Neural progenitor cell (in vitro differentiated cells): ENCODE data around the gene USE1. TPM values are rescaled to one million over a fixed set of nuclear protein-coding genes. Genes with fewer than 3 reads are reported as not detected.
A peak's percentile ranks its signal among the peaks of the same experiment; 100 is the strongest.

Experiments
- DNase-seq: peaks from one replicate; pipeline ENCODE4 v3.0.0-alpha.2; 2016; ENCODE audit warnings: low spot score
- H2AFZ ChIP-seq: fragments of 200-600 bp; sonication (generic); replicated peaks from 2 replicates; pipeline ENCODE4 v1.6.1; 2016; ENCODE audit warnings: antibody characterized with exemption
- H3F3A ChIP-seq: fragments of 200-600 bp; sonication (generic); 2 replicates; pipeline ENCODE4 v1.6.1; 2016; ENCODE audit warnings: antibody characterized with exemption, low read depth
- H3K27ac ChIP-seq: fragments of 200-600 bp; sonication (generic); 2 replicates; pipeline ENCODE4 v1.5.1; 2016; ENCODE audit warnings: mild to moderate bottlenecking
- H3K27me3 ChIP-seq: fragments of 200-600 bp; sonication (generic); 2 replicates; pipeline ENCODE4 v1.6.1; 2016; ENCODE audit warnings: mild to moderate bottlenecking, moderate library complexity
- H3K36me3 ChIP-seq: fragments of 200-600 bp; sonication (generic); 2 replicates; pipeline ENCODE4 v1.5.1; 2016
- H3K4me1 ChIP-seq: fragments of 200-600 bp; sonication (generic); 2 replicates; pipeline ENCODE4 v1.6.1; 2016; ENCODE audit warnings: mixed run types
- H3K4me2 ChIP-seq: fragments of 200-600 bp; sonication (generic); 2 replicates; pipeline ENCODE4 v1.6.1; 2016
- H3K4me3 ChIP-seq: fragments of 200-600 bp; sonication (generic); 2 replicates; pipeline ENCODE4 v1.5.1; 2016
- H3K79me2 ChIP-seq: fragments of 200-600 bp; sonication (generic); 2 replicates; pipeline ENCODE4 v1.6.1; 2016; ENCODE audit warnings: low read depth
- H3K9ac ChIP-seq: fragments of 200-600 bp; sonication (generic); 2 replicates; pipeline ENCODE4 v1.6.1; 2016
- H3K9me3 ChIP-seq: fragments of 200-600 bp; sonication (generic); 2 replicates; pipeline ENCODE4 v1.5.1; 2016; ENCODE audit warnings: low read depth
- H4K20me1 ChIP-seq: fragments of 200-600 bp; sonication (generic); 2 replicates; pipeline ENCODE4 v1.6.1; 2016; ENCODE audit warnings: low read depth
- H3K27ac Mint-ChIP-seq: 3 replicates; pipeline ENCODE4 v1.8.0; 2021; ENCODE audit warnings: mixed read lengths
- H3K27me3 Mint-ChIP-seq: 2 replicates; pipeline ENCODE4 v1.8.0; 2022; ENCODE audit warnings: low read depth, mild to moderate bottlenecking, inconsistent platforms, moderate library complexity, mixed read lengths; ENCODE audit not compliant: insufficient read depth
- H3K36me3 Mint-ChIP-seq: 3 replicates; pipeline ENCODE4 v1.8.0; 2021; ENCODE audit warnings: mixed read lengths
- H3K4me1 Mint-ChIP-seq: 3 replicates; pipeline ENCODE4 v1.8.0; 2021; ENCODE audit warnings: mixed read lengths
- H3K4me3 Mint-ChIP-seq: 3 replicates; pipeline ENCODE4 v1.8.0; 2021; ENCODE audit warnings: mild to moderate bottlenecking, moderate library complexity, mixed read lengths
- H3K9me3 Mint-ChIP-seq: 3 replicates; pipeline ENCODE4 v1.8.0; 2020; ENCODE audit warnings: mixed read lengths
- CTCF ChIP-seq: fragments of 200-600 bp; sonication (generic); IDR thresholded peaks from 2 replicates; pipeline ENCODE4 v1.5.1; 2017; ENCODE audit warnings: antibody characterized with exemption, mild to moderate bottlenecking
- EZH2 ChIP-seq: fragments of 200-600 bp; sonication (generic); IDR thresholded peaks from 2 replicates; pipeline ENCODE4 v1.6.1; 2017; ENCODE audit warnings: antibody characterized with exemption, mild to moderate bottlenecking, moderate library complexity
- EZH2phosphoT487 ChIP-seq: fragments of 200-600 bp; sonication (generic); IDR thresholded peaks from 2 replicates; pipeline ENCODE4 v1.6.1; 2017; ENCODE audit warnings: antibody characterized with exemption
- total RNA-seq: library from RNA; depleted of rRNA; stranded (reverse); fragments of >200 nt; gene quantifications from 2 replicates; pipeline ENCODE4 v1.2.3, GENCODE V29; 2015; ENCODE audit warnings: low replicate concordance

USE1 gene
- total RNA-seq, 1 donor from 2014 or later, result 12.1 TPM

- Histone ChIP-seq H3K27ac (no peak overlapping the region), H3K4me3 (peak overlapping the region; percentile 80), H3K9ac (no peak overlapping the region), H2AFZ (no peak overlapping the region), H3F3A (peaks cover 46% of the 10 kb centered on the region), H3K4me2 (peak overlapping the region; percentile 87), H3K4me1 (peaks cover 17% of the 10 kb centered on the region), H4K20me1 (peaks cover 34% of the 10 kb centered on the region), H3K27me3 (no peaks in the 10 kb centered on the region), H3K9me3 (no peaks in the 10 kb centered on the region), H3K36me3 (no peaks in the 10 kb centered on the region), H3K79me2 (peaks cover 36% of the 10 kb centered on the region)
- Mint-ChIP-seq H3K4me1 (peaks cover 11% of the 10 kb centered on the region), H3K27ac (no peak overlapping the region), H3K27me3 (peaks cover 8% of the 10 kb centered on the region), H3K9me3 (no peaks in the 10 kb centered on the region), H3K4me3 (peak overlapping the region; percentile 76), H3K36me3 (peaks cover 18% of the 10 kb centered on the region)
- TF ChIP-seq CTCF (no peak), EZH2 (no peak), EZH2phosphoT487 (no peak)
- DNase-seq, result peak; percentile 76
Observed at GRCh38 chr19:17234911-17235299, 19.7 kb downstream of the USE1 start.

DNA sequence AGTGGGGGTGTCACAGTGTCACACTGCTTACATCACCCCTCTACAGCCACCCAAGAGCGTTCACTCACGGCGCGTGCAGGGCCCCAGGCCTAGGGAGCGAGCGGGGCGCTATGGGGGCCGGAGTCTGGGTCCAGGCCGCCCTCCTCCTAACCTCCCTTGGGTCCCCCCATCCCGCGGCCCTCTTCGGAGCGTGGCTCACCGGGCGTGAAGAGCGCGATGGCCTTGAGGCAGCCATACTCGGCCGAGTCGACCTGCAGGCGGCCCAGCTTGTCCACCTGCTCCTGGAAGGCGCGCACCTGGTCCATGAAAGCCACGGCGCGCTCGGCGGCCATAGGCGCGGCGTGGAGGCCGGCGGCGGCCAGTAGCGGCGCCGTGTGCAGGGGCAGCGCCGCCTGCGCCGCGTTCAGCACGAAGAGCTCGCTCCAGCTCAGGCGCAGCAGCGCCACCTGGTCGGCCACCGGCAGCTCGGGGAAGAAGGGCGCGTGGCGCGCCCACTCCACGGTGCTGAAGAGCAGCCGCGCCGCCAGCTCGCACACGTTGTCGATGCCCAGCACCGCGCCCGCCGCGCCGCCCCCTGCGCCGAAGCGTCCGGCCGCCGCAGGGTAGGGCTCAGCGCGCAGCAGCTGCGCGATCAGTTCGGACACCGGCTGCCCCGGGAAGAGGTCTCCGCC lies 20.3 kb downstream of the USE1 start:
- Histone ChIP-seq H3K4me3 (peak overlapping the region; percentile 80), H4K20me1 (peaks cover 38% of the 10 kb centered on the region), H3K79me2 (peaks cover 36% of the 10 kb centered on the region), H3K27ac (peak overlapping the region; percentile 56), H3K4me2 (peak overlapping the region; percentile 87), H3F3A (peaks cover 46% of the 10 kb centered on the region), H3K36me3 (no peaks in the 10 kb centered on the region), H3K9me3 (no peaks in the 10 kb centered on the region), H3K4me1 (peaks cover 17% of the 10 kb centered on the region), H2AFZ (peak overlapping the region; percentile 58), H3K27me3 (no peaks in the 10 kb centered on the region), H3K9ac (no peak overlapping the region)
- peaks cover 11% of the 10 kb centered on the region for H3K4me1 Mint-ChIP-seq
- H3K4me3 Mint-ChIP-seq, result peak overlapping the region; percentile 76
- no peak overlapping the region for H3K27ac Mint-ChIP-seq
- H3K27me3 Mint-ChIP-seq, result peaks cover 8% of the 10 kb centered on the region
- H3K9me3 Mint-ChIP-seq, result no peaks in the 10 kb centered on the region
- DNase-seq, result peak; percentile 91
- TF ChIP-seq CTCF (peak; percentile 53), EZH2phosphoT487 (no peak), EZH2 (peak; percentile 29)
- peaks cover 17% of the 10 kb centered on the region for H3K36me3 Mint-ChIP-seq

GRCh38 chr19:17235971-17236777 lies 21.0 kb downstream of the USE1 start:
- Histone ChIP-seq H3K36me3 (no peaks in the 10 kb centered on the region), H3K79me2 (peaks cover 43% of the 10 kb centered on the region), H3K27me3 (no peaks in the 10 kb centered on the region), H2AFZ (peak overlapping the region; percentile 58), H3K9ac (no peak overlapping the region), H3F3A (peaks cover 42% of the 10 kb centered on the region), H3K9me3 (no peaks in the 10 kb centered on the region), H3K27ac (peak overlapping the region; percentile 56), H3K4me3 (peak overlapping the region; percentile 80), H4K20me1 (peaks cover 45% of the 10 kb centered on the region), H3K4me2 (peak overlapping the region; percentile 87), H3K4me1 (peaks cover 17% of the 10 kb centered on the region)
- no peak overlapping the region for H3K27ac Mint-ChIP-seq
- peak overlapping the region; percentile 46 for H3K4me3 Mint-ChIP-seq
- no peak for DNase-seq
- peaks cover 5% of the 10 kb centered on the region for H3K27me3 Mint-ChIP-seq
- H3K9me3 Mint-ChIP-seq, result no peaks in the 10 kb centered on the region
- peaks cover 13% of the 10 kb centered on the region for H3K36me3 Mint-ChIP-seq
- TF ChIP-seq EZH2 (no peak), EZH2phosphoT487 (no peak), CTCF (no peak)
- H3K4me1 Mint-ChIP-seq, result peaks cover 18% of the 10 kb centered on the region
